Activated CD8-positive, alpha-beta memory T cell treated with anti-CD3 and anti-CD28 coated beads for 24 hours (primary cell): ENCODE data around the gene TRIP10.
"Not testable (repeated sequence)": the region's sequence is repeated elsewhere in the genome, so short reads cannot be mapped to it uniquely, and the experiment has no call there.

Experiments
- DNase-seq: peaks from one replicate; pipeline ENCODE4 v3.0.0-alpha.2; 2020

The TRIP10 gene

GRCh38 chr19:6744381-6745301, 5.2 kb downstream of the TRIP10 start:
- DNase-seq: no peak

- DNase-seq: no peak
Observed at GRCh38 chr19:6745965-6746364, 6.5 kb downstream of the TRIP10 start.

DNA sequence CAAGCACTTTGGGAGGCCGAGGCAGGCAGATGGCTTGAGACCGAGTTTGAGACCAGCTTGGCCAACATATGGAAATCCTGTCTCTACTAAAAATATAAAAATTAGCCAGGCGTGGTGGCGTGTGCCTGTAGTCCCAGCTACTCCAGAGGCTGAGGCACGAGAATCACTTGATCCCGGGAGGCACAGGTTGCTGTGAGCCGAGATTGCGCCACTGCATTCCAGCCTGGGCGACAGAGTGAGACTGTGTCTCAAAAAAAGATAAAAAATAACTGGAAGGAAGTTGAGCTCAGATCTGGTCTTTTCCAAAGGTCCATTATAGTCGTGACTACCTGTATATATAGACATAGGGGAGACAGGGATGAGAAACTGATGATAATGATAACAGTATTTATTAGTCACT, 9.1 kb downstream of the TRIP10 start:
- DNase-seq: not testable (repeated sequence)

DNA sequence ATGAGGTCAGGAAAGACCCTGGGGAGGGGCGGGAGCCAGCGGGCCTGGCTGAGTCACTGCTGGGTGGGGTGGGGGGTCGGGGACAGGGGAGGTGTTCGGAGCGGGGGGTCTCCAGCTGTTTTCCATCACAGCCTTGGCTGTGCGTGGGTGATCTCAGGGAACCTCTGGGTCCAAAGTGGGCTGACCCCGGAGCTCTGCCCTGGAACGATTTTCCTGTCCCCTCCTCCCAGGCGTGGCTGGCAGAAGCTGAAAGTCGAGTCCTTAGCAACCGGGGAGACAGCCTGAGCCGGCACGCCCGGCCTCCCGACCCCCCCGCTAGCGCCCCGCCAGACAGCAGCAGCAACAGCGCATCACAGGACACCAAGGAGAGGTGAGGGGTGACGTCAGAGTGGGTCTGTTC, 10.6 kb downstream of the TRIP10 start:
- no peak for DNase-seq

DNA sequence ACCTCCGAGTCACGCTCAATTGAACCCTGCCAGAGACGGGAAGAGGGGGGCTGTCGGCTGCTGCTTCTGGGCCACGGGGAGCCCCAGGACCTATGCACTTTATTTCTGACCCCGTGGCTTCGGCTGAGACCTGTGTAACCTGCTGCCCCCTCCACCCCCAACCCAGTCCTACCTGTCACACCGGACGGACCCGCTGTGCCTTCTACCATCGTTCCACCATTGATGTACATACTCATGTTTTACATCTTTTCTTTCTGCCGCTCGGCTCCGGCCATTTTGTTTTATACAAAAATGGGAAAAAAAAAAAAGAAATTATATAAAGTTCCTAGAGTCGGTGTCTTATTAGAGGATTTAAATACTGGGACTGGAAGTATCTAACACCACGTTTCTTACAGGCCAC, 11.7 kb downstream of the TRIP10 start:
- DNase-seq: no peak

DNA sequence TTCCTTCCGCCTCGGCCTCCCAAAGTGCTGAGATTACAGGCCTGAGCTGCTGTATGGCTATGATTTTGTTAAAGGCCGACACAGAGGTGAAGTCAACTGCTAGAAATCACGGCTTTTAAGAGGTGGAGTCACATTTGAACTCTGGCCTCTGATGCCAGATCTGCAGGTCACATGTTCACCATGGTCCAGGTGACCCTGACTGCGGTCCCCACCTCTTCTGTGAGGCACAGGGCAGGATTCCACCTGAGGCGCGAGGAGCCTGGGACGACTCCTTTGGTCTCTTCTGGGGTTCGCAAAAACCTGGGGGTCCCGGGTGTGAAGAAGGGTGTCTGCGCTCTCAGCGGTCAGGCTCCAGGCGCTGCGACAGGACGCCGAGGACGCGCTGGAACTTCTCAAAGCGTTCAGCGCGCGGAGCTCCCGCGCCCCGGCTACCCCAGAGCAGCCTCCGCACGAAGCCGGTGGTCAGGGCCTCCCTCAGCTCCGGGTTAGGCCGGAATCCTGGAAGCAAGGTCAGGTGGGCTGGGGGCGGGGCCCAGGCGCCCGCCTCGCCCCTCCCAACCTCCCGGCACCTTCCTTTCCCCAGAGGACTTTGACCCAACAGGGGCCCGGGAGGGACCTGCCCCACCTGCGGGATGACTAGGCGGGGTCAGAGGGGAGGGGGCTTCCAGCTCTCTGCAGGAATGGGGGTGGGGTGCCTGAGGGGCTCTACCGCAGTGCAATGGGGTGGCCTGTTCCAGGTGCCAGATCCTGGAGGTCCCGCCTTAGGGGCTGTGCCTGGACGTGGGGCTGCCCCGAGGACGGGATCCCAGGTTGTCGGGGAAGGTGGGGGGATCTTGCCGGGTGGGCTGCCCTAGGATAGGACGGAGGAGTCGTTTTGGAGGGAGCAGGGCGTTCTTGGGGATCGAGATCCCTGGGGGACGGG, 13.0 kb downstream of the TRIP10 start:
- no peak for DNase-seq

DNA sequence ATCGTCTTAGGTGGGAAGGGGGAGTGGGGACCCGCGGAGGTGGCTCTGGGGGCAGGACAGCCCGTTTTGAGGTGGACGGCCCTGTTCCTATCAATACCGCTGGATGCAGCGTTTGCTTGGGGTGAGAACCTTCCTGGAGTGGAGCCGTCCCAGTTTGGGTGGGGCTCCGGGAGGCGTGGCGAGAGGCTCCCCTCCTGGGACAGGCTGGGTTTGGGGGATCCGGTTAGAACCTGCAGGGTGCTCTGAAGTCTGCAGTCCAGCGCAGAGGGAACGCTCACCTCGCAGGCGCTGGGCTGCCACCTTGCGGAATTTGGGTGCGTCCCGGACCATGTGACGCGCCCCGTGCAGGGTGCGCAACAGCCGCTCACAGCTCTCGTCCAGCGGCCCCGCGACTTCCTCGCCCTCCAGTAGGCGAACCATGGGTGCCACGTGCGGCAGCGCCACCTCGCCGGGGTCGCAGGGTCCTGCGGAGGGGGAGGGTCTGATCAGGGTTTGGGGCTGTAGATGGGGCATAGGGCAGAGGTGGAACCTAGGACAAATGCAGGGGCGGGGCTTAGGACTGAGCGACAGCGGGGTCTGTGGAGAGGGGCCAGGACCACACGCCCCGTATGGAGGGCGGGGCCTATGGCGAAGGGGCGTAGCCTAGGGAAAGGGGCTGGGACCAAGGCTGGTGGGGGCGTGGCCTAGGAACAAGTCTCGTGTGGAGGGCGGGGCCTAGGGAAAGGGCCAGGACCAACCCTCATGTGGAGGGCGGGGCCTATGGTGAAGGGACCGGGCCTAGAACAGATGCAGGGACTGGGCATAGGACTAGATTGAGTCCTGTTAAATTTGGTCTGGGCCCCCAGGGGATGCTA, 13.9 kb downstream of the TRIP10 start:
- DNase-seq: peak; percentile 91

DNA sequence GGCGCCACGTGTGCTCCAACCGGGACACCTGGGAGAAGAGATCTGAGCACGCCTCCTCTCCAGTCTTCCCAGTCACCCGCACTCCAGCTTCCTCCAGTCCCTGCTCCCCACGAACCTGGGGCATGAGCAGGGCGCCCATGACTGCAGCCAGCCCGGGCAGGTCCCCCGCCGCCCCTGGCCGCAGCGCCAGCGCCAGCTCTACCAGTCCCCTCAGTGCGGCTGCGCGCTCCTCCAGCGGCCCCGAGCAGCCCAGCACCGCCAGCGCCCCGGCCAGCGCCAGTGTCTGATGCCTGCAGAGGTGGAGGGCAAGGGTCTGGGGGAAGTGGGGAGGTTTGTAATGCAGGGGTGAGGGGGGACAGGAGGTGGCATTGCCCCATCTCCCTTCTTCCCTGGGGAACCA, 14.7 kb downstream of the TRIP10 start:
- no peak for DNase-seq

GRCh38 chr19:6754653-6755463, 15.4 kb downstream of the TRIP10 start:
- DNase-seq: no peak

GRCh38 chr19:6760606-6761005, 21.1 kb downstream of the TRIP10 start:
- no peak for DNase-seq

- no peak for DNase-seq
Observed at GRCh38 chr19:6761053-6761676, 21.7 kb downstream of the TRIP10 start.

DNA sequence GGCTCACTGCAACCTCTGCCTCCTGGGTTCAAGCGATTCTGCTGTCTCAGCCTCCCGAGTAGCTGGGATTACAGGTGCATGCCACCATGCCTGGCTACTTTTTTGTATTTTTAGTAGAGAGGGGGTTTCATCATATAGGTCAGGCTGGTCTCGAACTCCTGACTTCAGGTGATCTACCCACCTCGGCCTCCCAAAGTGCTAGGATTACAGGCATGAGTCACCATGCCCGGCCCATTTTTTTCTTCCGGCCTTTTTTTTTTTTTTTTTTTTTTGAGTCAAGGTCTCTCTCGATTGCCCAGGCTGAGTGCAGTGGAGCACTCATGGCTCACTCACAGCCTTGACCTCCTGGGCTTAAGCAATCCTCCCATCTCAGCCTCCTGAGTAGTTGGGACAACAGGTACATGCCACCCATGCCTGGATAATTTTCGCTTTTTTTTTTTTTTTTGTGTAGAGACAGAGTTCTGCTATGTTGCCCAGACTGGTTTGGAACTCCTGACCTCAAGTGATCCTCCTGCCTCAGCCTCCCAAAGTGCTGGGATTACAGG, 22.8 kb downstream of the TRIP10 start:
- not testable (repeated sequence) for DNase-seq

- DNase-seq: no peak
Observed at GRCh38 chr19:6765738-6766356, 26.4 kb downstream of the TRIP10 start.

DNA sequence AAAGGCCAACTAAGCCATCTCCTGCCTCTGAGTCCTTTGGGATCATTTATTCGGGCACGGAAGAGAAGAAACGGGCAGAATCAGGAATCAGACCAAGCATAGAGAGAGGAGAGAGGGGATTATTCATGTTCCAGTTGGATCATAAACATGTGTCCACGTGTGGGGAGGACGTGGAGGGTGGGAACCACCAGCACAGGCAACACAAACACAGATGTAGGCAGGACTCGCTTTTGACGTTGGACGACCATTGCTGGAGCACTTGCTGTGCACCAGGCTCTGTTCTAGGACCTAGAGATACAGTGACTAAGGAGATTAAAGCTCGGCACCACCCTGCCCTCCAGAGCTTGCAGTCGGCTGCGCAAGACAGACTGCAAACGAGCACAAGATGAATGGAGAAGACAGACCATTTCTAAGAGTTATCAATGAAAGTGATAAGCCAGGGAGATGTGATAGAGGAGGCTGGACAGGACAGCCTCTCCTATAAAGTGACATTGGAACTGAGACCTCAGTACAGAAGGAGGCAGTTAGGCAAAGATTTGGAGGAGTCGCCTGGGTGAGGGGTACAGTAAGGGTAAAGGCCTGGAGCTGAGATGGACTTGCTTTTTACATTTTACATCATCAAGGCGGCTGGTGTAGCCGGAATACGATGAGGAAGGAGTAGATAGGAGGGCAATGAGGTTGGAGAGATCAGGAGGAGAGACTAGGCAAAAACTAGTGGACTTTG, 27.0 kb downstream of the TRIP10 start:
- DNase-seq: no peak

DNA sequence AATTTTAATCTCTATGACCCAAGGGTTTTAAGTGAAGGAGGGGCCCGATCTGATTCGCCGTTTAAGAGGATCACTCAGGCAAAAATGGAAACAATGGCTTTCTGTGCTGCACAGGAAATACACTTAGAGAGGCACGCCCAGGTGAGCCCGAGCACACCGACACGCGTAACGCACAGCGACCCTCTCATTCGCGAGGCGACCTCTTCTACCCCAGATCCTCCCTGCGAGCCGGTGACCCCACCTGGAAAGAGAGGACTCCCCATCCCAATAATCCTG, 27.5 kb downstream of the TRIP10 start:
- DNase-seq: no peak

DNA sequence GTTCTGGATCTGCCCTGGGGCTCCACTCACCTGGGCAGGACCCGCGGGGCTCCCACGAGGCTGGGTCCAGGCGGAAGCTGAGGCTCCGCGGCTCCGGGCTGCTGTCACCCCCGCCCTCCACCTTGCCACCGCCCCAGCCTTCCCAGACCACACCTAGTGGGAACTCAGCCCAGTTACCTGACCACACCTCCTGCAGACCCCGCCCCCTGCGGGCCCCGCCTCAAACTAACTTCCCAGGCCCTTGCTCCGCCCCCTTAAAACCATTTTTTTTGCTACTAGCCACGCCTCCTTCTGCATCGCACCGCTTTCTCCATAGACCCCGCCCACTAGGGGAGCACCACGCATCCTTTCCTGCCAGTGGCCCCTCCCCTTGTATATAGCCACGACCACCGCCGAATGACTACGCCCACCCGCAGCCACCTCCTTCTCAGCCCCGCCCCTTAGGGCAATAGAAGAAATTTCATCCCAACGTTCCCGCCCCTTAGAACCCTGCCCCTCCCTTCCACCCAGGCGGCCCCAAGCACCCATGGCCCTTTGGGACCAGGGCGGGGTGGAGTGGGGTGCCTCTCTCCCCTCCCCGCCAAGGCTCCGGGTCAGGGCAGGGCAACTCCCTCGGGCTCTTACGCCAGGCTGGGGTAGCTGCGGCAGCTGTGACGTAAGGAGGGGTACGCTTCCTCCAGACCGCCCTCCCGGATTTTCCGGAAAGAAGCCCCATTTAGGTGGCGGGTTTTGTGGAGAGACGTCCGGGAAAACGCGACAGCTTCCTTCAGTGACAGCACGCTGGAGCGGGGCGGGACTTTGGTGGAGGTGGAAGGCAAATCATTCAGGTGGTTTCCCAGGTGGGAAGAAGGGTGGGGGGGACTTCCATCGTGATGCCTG, 28.1 kb downstream of the TRIP10 start, which contains the start of gene SH2D3A:
TSS of gene SH2D3A (minus strand) at position 79 of the 879 bp plus-strand sequence. CDS start 3,687 bp downstream, outside the sequence.
- DNase-seq: peak; percentile 96

DNA sequence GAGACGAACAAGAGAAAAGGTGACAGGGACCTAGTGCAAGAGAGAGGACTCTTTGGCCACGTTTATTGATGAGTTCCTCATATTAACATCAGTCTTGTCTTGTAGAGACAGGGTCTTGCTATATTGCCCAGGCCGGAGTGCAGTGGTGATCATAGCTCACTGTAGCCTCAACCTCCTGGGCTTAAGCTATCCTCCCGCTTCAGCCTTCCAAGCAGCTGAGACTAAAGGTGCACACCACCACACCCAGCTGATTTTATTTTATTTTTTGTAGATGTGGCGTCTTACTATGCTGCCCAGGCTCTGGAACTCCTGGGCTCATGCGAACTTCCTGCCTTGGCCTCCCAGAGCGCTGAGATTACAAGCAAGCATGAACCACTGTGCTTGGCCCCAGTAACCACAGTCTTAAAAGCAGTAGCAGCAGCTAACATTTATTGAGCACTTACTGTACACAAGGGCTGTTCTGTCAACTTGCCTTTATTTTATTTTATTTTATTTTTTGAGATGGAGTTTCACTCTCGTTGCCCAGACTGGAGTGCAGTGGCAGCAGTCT, 28.8 kb downstream of the TRIP10 start:
- DNase-seq: no peak

DNA sequence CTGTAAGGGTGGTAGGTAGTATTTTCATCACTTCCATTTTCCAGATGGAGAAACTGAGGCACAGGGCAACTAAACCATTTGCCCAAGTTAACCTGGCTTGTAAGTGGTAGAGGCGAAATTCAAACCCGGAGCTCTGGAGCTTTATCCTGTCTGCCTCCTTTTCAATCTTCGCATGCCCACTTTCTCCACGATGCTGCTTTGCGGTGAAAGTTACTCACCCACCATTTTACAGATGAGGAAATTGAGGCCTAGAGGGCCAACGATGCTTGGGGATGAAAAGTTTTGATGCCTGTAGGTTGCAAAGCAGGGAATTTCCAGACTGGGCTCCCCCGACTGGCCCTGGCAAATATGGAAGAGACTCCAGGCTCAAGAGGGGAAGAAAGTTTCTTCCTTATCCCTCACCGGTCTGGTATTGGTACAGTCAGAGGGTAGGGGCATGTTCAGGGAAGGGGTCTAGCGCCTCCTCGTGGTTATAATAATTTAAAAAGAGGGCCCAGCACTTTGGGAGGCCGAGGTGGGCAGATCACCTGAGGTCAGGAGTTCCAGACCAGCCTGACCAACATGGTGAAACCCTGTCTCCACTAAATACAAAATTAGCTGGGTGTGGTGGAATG, 29.6 kb downstream of the TRIP10 start:
- DNase-seq: no peak
